TTC549 (cell line): ENCODE results near the gene B4GALT6.
"Not testable (repeated sequence)": the region's sequence is repeated elsewhere in the genome, so short reads cannot be mapped to it uniquely, and the experiment has no call there.

Experiments used
- FAIRE-seq: peaks from 2 replicates; lab custom pipeline; 2012; peaks lifted over from hg19 to GRCh38; lab: Jason Lieb, UNC

Gene B4GALT6

GRCh38 chr18:31684279-31685096 lies at the start of gene B4GALT6:
B4GALT6 (minus strand) TSS chr18:31684581; CDS start chr18:31684426, 155 bp downstream.
- no peak for FAIRE-seq

GRCh38 chr18:31731628-31732027 lies 47.2 kb upstream of the B4GALT6 start:
- no peak for FAIRE-seq

GRCh38 chr18:31729196-31729595 lies 44.8 kb upstream of the B4GALT6 start:
- FAIRE-seq, result not testable (repeated sequence)

- no peak for FAIRE-seq
These were observed 39.8 kb upstream of the B4GALT6 start for GRCh38 chr18:31723990-31724711.

GRCh38 chr18:31723639-31723989 lies 39.2 kb upstream of the B4GALT6 start:
- no peak for FAIRE-seq

- FAIRE-seq, result no peak
These were observed 38.1 kb upstream of the B4GALT6 start for GRCh38 chr18:31722369-31722957.

- FAIRE-seq, result no peak
These were observed 37.2 kb upstream of the B4GALT6 start for GRCh38 chr18:31721601-31722000.

GRCh38 chr18:31720867-31721266 lies 36.5 kb upstream of the B4GALT6 start:
- no peak for FAIRE-seq

- FAIRE-seq, result no peak
These were observed 35.1 kb upstream of the B4GALT6 start for GRCh38 chr18:31719363-31720006.

- FAIRE-seq, result no peak
These were observed 34.0 kb upstream of the B4GALT6 start for GRCh38 chr18:31718386-31718785.

GRCh38 chr18:31716362-31716761 lies 32.0 kb upstream of the B4GALT6 start:
- no peak for FAIRE-seq

GRCh38 chr18:31711365-31712172 lies 27.2 kb upstream of the B4GALT6 start:
- FAIRE-seq, result no peak

GRCh38 chr18:31710826-31711225 lies 26.4 kb upstream of the B4GALT6 start:
- no peak for FAIRE-seq

- FAIRE-seq, result no peak
These were observed 23.4 kb upstream of the B4GALT6 start for GRCh38 chr18:31707815-31708214.

- no peak for FAIRE-seq
These were observed 18.1 kb upstream of the B4GALT6 start for GRCh38 chr18:31702449-31702848.

- FAIRE-seq, result peak; percentile 84
These were observed 17.4 kb upstream of the B4GALT6 start for GRCh38 chr18:31701744-31702143.

GRCh38 chr18:31700990-31701389 lies 16.6 kb upstream of the B4GALT6 start:
- no peak for FAIRE-seq

GRCh38 chr18:31697351-31698298 lies 13.2 kb upstream of the B4GALT6 start:
- no peak for FAIRE-seq

GRCh38 chr18:31695989-31696388 lies 11.6 kb upstream of the B4GALT6 start:
- no peak for FAIRE-seq

- FAIRE-seq, result no peak
These were observed 9.9 kb upstream of the B4GALT6 start for GRCh38 chr18:31694297-31694696.

GRCh38 chr18:31688606-31689005 lies 4.2 kb upstream of the B4GALT6 start:
- no peak for FAIRE-seq
